NCI-H524 treated with DMSO at 0.1 percent for 48 hours (cell line): ENCODE results near the gene ZNF385B.
"Not testable (repeated sequence)": the region's sequence is repeated elsewhere in the genome, so short reads cannot be mapped to it uniquely, and the experiment has no call there.

Source experiments
- DNase-seq: peaks from one replicate; lab custom pipeline; 2025; lab: John Stamatoyannopoulos, UW

ZNF385B gene

DNA sequence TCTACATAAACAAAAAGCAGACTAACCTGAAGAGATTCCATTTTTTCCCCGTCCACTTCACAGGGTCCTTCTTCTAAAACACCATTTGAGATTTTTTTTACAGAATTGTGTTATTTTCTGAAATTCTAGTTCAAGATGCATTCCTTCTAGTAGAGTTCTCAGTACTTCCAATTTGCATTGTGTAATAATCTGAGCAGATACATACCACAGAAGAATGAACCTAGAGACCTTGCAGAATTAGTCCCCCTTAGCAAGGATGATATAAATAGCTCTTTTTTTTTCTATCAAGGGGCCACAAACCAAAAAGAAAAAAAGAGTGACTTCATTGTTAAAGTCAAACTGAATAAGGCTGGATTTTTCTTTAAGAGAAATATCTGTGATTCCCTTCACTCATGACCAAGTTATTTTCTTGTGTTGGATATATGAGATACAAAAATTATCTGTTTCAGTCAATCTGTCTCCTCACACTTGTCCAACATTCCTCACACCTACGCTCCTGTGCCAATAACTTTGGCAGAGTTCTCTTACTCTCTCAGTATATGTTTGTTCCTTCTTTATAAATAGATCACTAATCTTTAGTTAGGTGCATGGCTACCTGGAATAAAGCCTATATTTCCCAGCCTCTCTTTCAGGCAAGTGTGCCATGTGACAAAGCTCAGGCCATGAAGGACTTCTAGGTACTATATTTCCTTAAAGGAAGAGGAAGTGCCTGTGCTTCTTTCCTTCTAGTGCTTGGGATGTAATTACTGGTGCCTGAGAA lies 183.5 kb downstream of the ZNF385B start:
- no peak for DNase-seq

GRCh38 chr2:179677077-179677688 lies 184.2 kb downstream of the ZNF385B start:
- DNase-seq, result no peak

DNA sequence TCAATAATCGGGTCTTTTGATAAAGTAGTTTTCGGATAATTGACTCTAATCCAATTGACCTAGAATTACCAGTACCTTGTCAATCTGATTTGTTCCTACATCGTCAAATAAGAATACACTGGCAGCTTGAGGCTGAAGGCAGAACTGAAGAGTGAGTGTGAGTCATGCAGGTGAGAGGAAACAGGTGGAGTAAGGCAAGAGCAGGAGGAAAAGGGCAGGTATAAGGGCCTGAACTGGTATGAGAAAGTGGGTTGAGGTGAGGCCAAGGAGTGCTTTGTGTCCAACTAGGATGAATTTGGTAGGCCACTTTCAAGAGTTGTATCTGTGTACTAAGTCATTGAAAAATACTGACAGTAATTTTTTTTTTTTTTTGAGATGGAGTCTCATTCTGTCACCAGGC lies 186.0 kb downstream of the ZNF385B start:
- no peak for DNase-seq

- DNase-seq, result no peak
Measured at GRCh38 chr2:179671043-179671981, 190.1 kb downstream of the ZNF385B start.

DNA sequence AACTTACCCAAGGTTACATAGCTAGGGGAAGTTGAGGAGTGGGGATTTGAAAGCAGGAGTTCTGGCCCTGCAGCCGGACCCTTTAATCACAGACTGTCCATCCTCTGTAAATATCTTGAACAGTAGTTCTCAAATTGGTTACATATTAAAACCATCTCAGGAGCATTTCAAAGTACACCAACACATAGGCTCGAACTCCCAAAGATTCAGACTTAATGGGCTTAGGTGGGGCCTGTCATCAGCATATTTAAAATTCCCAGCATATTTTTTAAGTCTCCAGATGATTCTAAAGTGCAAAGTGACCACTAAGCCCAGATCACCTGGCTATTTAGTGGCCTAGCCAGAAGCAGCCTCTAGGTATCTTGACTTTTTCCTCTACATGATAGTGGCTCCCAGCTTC lies 192.2 kb downstream of the ZNF385B start:
- DNase-seq, result no peak

GRCh38 chr2:179664972-179665812 lies 196.2 kb downstream of the ZNF385B start:
- DNase-seq, result no peak

DNA sequence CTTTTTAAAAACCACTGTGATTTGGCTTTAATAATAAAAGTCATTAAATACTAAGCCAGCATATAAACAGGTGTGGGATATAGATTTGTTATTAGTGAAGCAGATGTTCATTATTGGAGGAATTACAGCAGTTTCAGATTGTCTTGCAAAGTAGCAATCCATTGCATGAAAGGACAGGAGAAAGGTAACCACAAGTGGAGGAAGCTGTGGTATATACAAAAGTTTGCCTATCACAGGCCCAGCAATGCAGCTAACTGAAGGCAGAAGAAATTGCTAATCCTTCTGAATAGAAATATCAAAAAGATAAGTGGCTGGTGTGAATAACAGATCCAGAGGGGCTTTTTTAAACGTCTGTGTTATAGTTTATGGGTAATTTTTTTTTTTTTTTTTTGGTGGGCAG lies 199.4 kb downstream of the ZNF385B start:
- no peak for DNase-seq

- no peak for DNase-seq
Measured at GRCh38 chr2:179657068-179657595, 204.3 kb downstream of the ZNF385B start.

DNA sequence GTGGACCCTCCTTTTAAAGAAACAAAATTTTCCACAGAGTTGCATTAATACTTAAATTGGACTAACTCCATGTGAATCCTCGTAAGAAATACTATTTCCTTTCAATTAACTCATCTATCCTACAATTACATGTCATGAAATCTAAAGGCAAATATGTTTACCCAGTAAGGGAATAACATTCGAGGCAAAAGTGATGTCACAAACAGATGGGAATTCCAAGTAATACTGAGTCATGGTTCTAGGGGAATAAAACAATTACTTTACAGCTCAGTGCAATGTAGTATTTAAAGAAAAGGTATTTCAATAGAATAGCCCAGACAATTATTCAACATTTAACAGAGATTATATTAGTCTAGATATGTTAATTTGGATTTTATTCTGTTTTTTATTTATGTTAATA lies 205.8 kb downstream of the ZNF385B start:
- no peak for DNase-seq

GRCh38 chr2:179654806-179655205 lies 206.6 kb downstream of the ZNF385B start:
- DNase-seq, result no peak

GRCh38 chr2:179652296-179652695 lies 209.1 kb downstream of the ZNF385B start:
- no peak for DNase-seq

- no peak for DNase-seq
Measured at GRCh38 chr2:179650420-179650819, 211.0 kb downstream of the ZNF385B start.

- no peak for DNase-seq
Measured at GRCh38 chr2:179646862-179647587, 214.4 kb downstream of the ZNF385B start.

- no peak for DNase-seq
Measured at GRCh38 chr2:179646173-179646769, 215.1 kb downstream of the ZNF385B start.

DNA sequence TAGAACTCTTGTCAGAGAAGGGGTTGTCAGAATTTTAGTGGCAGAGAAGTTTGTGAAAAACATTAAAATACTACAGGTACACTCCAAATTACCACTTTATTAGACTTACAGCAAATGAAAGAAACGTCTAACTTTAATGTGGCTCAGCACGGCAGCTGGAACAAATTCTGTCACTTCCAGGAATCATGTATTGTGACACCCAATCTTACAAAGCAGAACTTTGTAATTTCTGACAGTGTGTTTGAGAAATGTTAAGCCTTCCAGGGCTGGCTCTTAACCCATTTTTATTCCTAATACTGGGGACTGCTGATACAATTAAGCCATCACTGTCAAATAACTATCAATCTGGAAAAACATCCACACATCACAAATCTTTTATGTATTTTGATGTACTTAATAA lies 216.4 kb downstream of the ZNF385B start:
- DNase-seq, result no peak

- no peak for DNase-seq
Measured at GRCh38 chr2:179642462-179642861, 218.9 kb downstream of the ZNF385B start.

DNA sequence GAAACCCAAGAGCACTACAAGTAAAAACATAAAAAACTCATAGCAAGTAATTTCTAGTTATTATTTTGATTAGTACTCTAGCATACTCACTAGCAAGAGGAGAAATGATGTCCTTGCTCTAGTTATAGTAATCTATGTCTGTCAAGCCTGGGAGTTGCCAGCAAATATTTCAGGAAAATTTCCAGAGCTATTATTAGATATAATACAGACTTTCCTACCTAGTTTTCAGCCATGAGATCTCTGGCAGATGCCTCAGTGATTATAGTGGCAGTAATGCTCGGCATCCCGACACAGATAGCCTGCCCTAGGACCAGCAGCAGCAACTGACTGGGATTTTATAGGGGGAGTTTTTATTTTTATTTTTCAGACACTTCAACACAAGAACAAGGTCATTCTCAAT lies 224.4 kb downstream of the ZNF385B start:
- DNase-seq, result no peak

GRCh38 chr2:179636100-179636980 lies 225.1 kb downstream of the ZNF385B start:
- DNase-seq, result no peak

- DNase-seq, result not testable (repeated sequence)
Measured at GRCh38 chr2:179631769-179632385, 229.5 kb downstream of the ZNF385B start.
